HG02981 (cell line): ENCODE results near the gene PRSS23.
"Not testable (repeated sequence)": the region's sequence is repeated elsewhere in the genome, so short reads cannot be mapped to it uniquely, and the experiment has no call there.

Experiments used
- ATAC-seq: cut with Tn5 transposase; IDR thresholded peaks from one replicate; pipeline ENCODE4 v1.9.1; 2021; ENCODE audit warnings: mild to moderate bottlenecking, moderate library complexity; ENCODE audit not compliant: unreplicated experiment

Gene PRSS23, protein sequence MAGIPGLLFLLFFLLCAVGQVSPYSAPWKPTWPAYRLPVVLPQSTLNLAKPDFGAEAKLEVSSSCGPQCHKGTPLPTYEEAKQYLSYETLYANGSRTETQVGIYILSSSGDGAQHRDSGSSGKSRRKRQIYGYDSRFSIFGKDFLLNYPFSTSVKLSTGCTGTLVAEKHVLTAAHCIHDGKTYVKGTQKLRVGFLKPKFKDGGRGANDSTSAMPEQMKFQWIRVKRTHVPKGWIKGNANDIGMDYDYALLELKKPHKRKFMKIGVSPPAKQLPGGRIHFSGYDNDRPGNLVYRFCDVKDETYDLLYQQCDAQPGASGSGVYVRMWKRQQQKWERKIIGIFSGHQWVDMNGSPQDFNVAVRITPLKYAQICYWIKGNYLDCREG

GRCh38 chr11:86800076-86800959 is at the start of gene PRSS23:
Gene PRSS23 (plus strand): TSS chr11:86800542. CDS start chr11:86807644, 7,102 bp downstream.
- ATAC-seq, result no peak

DNA sequence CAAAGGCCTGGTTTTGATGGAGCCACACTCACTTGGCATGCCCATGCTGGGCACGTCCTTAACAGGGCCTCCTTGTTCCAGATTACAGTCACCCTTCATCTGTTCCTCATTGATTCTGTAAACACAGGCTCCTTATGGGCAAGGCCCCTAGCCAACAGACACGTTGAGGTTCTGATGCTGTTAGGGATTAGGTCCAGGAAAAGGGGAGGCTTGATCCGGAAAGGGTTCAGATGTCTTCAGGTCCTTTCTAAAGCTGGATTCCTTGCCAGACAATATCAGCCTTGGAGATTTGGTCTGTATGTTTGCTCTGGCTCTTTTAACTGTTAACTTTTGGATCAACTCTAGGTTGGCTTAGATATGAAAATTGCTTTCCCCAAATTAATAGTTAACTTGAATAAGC is 46.9 kb upstream of the PRSS23 start:
- no peak for ATAC-seq

GRCh38 chr11:86755146-86755545 is 45.2 kb upstream of the PRSS23 start:
- ATAC-seq, result no peak

DNA sequence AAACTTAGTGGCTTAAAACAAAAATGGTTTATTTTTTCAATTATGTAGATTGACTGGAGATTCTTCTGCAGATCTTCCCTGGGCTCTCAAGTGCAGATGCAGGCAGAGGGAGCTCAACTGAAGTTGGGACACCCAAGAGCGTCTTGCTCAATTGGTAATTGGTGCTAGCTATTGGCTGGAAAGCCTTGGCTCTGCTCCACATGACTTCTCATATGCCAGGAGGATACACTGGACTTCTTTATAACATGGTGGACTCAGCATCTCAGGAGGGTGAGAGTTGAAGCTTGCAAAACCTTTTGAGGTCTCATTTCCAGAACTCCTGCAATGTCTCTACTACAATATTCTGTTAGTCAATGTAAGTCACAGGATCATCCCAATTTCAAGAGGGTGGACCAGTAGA is 42.2 kb upstream of the PRSS23 start:
- ATAC-seq, result no peak

- ATAC-seq, result no peak
Measured at GRCh38 chr11:86760577-86760976, 39.8 kb upstream of the PRSS23 start.

GRCh38 chr11:86761978-86762377 is 38.4 kb upstream of the PRSS23 start:
- no peak for ATAC-seq

- no peak for ATAC-seq
Measured at GRCh38 chr11:86765203-86765602, 35.1 kb upstream of the PRSS23 start.

DNA sequence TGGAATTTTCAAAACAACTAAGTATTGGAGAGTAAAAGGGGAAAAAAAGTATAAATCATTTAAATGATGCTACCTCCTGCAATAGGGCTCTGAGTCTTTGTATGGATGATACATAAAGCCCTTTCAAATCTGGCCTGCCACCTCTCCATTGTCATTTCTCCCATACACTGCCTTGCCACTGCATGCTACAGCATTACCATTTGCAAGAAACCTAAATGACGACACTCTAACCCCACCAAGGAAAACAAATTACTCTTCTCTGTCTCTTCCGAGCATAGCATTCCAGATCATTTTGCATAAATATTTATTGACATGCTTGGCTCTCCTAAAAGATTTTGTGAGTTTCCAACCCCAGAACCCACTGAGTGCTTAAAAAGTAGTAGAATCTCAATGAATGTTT is 34.5 kb upstream of the PRSS23 start:
- ATAC-seq, result no peak

GRCh38 chr11:86769219-86769618 is 31.1 kb upstream of the PRSS23 start:
- no peak for ATAC-seq

- ATAC-seq, result not testable (repeated sequence)
Measured at GRCh38 chr11:86770473-86771027, 29.8 kb upstream of the PRSS23 start.

DNA sequence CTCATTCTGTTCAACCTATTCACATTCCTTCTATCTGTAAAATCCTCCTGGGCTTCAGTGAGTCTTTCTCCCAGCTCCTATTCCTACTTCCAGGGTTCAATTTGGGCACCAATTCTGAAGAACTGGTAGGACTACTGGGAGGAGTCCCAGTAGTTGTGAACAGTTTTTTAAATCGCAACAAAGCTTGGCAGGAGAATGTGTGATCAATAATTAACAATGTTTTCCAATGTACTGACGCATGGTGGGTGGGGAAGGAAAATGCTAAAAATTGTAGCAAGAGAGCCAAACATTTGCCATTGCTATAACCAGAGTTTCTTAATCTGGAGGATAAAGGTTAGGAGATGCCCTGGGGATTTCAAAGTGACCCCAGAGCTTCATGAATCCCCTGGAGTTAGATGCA is 27.3 kb upstream of the PRSS23 start:
- no peak for ATAC-seq

GRCh38 chr11:86773513-86774252 is 26.7 kb upstream of the PRSS23 start:
- no peak for ATAC-seq

DNA sequence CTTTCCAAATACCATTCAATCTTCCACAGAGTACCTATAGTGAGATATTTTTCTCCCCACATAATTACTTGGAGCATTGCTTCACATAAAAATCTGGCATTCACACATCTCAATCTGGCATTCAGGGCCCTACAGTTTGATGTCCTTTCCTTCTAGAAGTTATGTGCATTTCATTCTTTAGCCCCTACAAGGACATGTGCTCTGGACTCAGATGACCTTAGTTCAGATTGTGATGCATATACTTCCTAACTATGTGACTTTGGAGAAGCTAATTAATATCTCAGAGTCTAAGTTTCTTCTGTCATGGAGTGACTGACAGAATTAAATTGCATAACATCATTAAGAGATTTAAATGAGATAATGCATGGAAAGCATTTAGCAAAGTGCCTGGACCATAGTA is 25.9 kb upstream of the PRSS23 start:
- ATAC-seq, result no peak

DNA sequence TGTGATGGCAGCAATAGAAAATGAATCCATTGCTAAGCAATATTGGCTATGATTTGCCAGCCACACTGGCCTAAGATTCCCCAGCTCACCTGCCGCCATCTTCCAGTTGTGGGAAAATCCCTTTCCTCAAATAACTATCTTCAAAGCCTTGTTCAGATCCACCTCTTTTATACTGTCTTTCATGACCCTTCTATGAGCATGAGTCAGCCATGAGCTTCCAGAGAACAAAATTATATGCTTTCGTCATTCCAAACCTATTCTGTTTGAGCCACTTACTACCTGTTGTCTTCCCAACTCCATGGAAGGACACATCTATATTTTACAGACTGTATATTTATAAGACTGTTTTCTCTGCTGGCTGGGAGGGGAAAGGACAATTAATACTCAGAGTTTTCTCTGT is 25.0 kb upstream of the PRSS23 start:
- no peak for ATAC-seq

DNA sequence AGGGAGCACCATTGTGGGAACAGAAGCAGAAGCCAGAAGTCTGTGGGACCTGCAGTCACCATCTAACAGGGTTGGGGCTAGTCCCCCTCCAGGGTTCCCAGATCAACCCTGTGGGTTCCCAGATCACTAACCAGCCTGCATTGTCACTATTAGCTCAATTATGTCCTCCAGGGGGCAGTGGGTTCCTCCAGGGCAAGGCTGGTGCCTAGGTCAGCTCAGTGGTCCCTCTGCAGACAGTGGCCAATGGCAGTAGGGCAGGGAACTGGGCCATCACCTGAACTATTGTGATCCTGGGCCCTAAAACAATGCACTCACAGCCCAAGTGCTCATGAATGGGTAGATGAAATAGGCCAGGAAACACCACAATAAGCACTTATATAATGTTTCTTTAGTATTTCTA is 18.8 kb upstream of the PRSS23 start:
- ATAC-seq, result no peak

- no peak for ATAC-seq
Measured at GRCh38 chr11:86782742-86783141, 17.6 kb upstream of the PRSS23 start.

DNA sequence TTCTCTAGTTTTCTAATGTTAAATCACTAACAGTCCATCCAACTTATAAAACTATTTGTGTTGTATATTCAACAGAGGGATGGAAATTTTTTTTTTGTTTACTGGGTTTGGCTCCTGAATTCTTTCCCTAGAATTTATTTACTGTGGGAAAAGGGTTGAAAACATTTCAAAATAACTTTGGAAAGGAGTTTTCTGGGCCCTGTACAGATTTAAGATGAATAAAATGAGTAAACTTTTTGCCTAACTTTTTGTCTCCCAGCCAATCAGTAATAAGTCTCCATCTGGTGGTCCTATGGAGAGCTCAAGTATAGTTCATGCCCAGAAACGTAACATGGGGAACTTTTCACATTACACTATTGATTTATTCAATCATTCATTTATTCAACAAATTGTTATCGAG is 16.7 kb upstream of the PRSS23 start:
- no peak for ATAC-seq

- no peak for ATAC-seq
Measured at GRCh38 chr11:86784241-86784681, 16.1 kb upstream of the PRSS23 start.

- no peak for ATAC-seq
Measured at GRCh38 chr11:86785576-86785975, 14.8 kb upstream of the PRSS23 start.

- no peak for ATAC-seq
Measured at GRCh38 chr11:86787018-86787536, 13.3 kb upstream of the PRSS23 start.

GRCh38 chr11:86787656-86788055 is 12.7 kb upstream of the PRSS23 start:
- ATAC-seq, result no peak
